HG03108 (cell line): ENCODE results near the gene ANGPTL3.
A peak's percentile ranks its signal among the peaks of the same experiment; 100 is the strongest.
"Not testable (repeated sequence)": the region's sequence is repeated elsewhere in the genome, so short reads cannot be mapped to it uniquely, and the experiment has no call there.

Experiments used
- ATAC-seq: cut with Tn5 transposase; IDR thresholded peaks from one replicate; pipeline ENCODE4 v1.9.1; 2021; ENCODE audit warnings: moderate library complexity; ENCODE audit not compliant: unreplicated experiment

The ANGPTL3 gene, protein sequence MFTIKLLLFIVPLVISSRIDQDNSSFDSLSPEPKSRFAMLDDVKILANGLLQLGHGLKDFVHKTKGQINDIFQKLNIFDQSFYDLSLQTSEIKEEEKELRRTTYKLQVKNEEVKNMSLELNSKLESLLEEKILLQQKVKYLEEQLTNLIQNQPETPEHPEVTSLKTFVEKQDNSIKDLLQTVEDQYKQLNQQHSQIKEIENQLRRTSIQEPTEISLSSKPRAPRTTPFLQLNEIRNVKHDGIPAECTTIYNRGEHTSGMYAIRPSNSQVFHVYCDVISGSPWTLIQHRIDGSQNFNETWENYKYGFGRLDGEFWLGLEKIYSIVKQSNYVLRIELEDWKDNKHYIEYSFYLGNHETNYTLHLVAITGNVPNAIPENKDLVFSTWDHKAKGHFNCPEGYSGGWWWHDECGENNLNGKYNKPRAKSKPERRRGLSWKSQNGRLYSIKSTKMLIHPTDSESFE

DNA sequence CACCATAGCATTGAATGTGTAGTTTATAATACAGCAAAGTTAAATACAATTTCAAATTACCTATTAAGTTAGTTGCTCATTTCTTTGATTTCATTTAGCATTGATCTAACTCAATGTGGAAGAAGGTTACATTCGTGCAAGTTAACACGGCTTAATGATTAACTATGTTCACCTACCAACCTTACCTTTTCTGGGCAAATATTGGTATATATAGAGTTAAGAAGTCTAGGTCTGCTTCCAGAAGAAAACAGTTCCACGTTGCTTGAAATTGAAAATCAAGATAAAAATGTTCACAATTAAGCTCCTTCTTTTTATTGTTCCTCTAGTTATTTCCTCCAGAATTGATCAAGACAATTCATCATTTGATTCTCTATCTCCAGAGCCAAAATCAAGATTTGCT lies at the start of gene ANGPTL3:
Gene ANGPTL3 (plus strand): TSS at position 240 of the 400 bp plus-strand sequence. CDS start 47 bp downstream, at position 287.
- ATAC-seq, result no peak

DNA sequence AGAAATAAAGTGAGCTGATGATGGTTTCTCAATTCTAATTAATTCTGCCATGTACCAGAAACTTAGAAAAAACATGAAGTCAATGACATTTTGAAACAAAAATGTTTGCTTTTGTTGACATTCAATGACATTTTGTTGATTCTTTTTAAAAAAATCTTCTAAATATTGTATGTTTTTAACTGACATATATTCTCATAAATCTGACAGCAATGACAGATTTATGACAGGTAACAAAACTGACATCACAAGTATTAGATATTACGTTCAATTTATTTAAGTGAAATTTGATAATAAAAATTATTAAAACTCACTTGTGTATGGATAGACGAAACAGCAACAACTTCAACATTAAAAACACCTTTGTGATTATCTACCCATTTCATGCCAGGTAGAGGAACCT lies 36.0 kb upstream of the ANGPTL3 start:
- no peak for ATAC-seq

DNA sequence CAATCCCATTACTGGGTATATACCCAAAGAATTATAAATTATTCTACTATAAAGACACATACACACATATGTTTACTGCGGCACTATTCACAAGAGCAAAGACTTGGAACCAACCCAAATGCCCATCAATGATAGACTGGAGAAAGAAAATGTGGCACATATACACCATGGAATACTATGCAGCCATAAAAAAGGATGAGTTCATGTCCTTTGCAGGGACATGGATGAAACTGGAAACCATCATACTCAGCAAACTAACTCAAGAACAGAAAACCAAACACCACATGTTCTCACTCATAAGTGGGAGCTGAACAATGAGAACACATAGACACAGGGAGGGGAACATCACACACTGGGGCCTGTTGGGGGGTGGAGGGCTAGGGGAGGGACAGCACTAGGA lies 30.1 kb upstream of the ANGPTL3 start:
- ATAC-seq, result not testable (repeated sequence)

DNA sequence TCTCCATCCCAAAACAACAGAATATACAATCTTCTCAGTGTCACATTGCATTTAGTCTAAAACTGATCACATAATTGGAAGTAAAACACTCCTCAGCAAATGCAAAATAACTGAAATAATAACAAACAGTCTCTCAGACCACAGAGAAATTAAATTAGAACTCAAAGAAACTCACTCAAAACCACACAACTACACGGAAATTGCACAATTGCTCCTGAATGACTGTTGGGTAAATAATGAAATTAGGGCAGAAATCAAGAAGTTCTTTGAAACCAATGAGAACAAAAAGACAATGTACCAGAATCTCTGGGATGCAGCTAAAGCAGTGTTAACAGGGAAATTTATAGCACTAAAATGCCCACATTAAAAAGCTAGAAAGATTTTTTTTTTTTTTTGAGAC lies 29.4 kb upstream of the ANGPTL3 start:
- not testable (repeated sequence) for ATAC-seq

DNA sequence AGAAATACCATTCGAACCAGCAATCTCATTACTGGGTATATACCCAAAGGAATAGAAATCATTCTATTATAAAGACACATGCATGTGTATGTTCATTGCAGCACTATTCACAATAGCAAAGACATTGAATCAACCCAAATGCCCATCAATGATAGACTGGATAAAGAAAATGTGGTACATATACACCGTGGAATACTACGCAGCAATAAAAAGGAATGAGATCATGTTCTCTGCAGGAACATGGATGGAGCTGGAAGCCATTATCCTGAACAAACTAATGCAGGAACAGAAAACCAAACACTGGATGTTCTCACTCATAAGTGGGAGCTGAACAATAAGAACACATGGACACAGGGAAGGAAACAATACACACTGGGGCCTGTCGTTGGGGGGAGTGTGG lies 25.8 kb upstream of the ANGPTL3 start:
- not testable (repeated sequence) for ATAC-seq

DNA sequence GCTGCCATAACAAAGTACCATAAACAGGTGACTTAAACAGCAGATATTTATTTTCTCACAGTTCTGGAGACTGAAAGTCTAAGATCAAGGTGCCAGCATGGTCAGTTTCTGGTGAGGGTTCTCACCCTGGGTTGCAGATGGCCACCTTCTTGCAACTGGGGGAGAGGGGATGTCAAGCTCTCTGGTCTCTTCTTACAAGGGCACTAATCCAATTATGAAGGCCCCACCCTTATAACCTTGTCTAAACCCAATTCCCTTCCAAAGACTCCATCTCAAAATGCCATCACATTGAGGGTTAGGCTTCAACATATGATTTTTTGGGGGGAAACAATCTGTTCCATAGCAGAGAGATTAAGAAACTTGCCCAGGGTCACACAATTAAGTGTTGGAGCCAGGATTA lies 24.8 kb upstream of the ANGPTL3 start:
- ATAC-seq, result no peak

DNA sequence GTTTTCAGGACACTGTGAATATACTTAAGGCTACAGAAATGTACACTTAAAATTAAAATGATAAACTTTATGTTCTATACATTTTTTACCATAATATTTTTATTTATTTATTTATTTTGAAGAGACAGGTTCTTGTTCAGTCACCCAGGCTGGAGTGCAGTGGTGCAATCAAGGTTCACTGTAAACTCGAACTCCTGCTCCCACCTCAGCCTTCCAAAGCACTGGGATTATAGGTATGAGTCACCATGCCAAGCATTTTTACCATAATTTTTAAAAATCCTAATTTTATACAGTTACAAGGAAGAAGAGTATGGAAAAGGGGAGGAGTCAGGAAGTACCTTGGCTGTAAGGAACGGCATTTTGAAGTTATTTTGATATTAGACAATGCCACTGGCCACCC lies 23.6 kb upstream of the ANGPTL3 start:
- no peak for ATAC-seq

DNA sequence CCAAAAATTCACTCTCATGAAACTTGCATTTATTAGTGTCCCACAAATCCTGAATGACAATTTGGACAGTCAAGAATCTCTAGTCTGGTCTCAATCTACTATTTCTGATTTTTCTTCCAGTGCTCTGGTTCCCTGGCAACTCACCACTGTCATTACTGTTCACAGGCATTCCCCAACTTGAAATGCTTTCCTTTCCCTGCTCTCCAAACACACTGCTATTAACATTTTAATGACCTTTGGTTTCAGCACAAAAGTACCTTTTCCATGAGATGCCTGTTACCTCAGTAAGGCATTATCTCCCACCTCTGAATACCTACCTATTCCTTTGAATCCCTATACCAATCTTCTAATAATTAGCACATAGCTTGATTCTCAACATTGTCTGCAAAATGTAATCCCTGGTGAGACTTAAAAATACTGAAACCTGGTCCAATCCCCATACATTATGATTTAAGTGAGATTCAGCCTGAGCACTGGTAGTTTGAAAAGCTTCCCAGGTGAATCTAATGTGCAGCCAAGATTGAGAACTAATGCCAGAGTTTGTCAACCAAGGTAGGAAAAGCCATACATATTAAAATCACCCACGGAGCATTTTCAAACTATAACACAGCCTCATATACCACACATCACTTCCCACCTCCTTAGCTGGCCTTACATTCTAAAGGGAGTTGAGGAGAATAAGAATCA lies 11.7 kb upstream of the ANGPTL3 start:
- no peak for ATAC-seq

DNA sequence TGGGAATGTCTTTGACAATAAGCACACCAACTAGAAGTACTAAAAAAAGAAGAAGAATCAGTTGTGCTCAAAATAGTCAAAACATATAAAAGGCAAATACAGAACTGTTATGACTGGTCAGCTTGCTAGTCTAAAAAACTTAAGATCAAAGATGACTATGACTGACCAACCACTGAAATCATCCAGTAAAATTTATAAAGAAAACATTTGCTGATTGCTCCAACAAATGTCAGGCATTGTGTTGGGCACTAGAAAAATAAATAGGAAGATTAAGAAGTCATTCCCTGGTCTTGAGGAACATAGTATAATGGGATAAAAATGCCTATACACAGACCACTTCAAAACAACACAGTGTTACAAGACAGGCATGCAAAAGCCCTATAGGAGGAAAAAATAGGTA lies 9.3 kb upstream of the ANGPTL3 start:
- ATAC-seq, result no peak

DNA sequence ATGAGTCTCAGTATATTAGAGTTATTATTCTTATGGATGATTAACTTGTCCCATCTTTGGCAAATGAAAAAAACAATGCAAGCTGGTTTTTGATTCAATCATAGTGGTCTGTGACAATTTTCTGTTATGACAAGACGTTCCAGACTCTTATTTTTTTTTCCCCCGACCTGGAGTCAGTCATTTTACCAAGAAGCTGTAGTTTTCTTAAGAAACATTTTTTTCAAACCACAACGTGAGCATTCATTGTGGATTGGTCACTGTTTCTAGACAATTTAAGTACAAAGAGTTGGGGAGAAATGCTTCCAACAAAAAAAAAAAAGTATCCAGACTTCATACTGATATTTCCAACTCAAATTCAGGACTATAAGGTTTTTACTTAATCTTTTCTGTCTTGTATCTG lies 8.0 kb upstream of the ANGPTL3 start:
- no peak for ATAC-seq

DNA sequence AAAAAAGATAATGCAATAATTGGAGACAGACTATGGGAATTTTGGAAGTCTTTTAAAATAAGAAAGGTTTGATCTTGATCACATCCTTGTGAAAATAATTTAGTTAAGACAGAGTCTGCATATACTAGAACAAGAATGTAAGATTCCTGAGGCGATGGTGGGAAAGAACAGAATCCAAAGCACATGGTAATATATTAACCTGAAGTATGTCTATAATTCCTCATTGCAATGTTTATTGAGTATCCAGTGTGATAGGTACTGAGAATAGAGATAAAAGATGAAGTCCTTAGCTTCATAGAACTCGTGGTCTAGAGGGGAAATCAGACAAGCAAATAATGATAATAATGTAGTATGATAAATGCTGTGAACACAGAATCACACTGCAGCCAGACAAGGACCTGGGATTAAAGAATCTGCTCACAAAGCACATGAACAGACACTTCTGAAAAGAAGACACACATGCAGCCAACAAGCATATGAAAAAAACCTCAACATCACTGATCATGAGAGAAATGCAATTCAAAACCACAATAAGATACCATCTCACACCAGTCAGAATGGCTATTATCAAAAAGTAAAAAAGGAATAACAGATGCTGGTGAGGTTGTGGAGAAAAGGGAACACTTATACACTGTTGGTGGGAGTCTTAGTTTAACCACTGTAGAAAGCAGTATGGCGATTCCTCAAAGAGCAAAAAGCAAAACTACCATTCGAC lies 6.9 kb upstream of the ANGPTL3 start:
- no peak for ATAC-seq

DNA sequence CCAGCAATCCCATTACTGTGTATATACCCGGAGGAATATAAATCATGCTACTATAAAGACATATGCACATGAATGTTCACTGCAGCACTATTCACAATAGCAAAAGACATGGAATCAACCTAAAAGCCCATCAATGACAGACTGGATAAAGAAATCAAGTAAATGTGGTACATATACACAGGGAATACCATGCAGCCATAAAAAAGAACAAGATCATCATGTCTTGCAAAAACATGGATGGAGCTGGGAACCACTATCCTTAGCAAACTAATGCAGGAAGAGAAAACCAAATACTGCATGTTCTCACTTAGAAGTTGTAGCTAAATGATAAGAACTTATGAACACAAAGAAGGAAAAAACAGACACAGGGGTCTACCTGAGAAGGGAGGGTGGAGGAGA lies 6.4 kb upstream of the ANGPTL3 start:
- no peak for ATAC-seq

DNA sequence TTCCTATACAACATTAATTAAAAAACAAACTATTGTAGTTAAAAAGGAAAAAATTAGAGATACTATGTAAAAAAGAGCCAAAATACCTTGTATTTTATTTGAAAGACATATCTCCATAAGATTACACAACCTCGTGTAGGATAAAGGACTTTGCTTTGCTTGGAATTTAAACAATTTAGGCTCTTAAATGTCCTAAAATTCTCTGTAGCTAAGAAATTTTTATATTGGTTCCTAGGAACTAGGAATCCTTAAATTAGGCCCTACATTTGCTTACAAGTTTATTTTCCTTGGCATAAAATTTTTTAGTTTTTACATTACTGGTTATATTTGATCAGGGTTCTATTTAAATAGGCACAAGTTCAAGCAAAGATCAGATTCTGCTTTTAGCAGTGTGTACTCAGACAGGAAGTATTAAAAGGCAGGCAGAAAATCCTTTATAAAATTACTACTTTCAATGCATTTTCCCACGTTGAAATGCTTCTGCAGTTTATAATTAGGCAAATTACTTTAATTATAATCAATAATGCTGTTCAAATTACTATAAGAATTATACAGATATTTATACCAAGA lies 3.4 kb upstream of the ANGPTL3 start:
- ATAC-seq, result no peak

DNA sequence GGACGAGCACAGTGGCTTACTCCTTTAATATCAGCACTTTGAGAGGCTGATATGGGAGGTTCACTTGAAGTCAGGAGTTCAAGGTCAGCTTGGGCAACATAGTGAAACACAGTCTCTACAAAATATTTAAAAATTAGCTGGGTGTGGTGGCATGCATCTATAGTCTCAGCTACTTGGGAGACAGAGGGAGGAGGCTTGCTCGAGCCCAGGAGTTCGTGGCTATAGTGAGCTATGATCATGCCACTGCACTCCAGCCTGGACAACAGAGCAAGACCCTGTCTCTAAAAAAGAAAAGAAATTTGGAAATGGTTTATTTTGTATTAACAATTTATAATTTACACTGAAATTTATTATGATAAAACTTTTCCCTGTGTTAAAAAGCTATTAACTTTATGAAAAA lies 1.7 kb upstream of the ANGPTL3 start:
- no peak for ATAC-seq

DNA sequence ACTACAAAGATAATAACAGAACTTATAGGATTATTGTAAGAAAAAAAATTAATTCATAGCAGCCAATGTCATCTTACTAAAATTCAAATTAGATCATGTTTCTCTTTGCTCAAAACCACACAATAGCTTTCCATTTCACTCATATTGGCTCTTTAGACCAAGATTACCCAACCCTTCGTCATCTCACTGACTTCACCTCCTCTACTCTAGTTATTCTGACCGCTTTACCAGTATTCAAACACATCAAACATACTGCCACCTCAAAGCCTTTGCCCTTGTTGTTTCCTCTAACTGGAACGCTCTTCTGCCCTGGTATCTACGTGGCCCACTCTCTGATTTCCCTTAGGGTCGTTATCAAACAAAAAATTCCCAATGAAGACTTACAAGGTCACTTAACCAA lies 1.7 kb downstream of the ANGPTL3 start:
- no peak for ATAC-seq

DNA sequence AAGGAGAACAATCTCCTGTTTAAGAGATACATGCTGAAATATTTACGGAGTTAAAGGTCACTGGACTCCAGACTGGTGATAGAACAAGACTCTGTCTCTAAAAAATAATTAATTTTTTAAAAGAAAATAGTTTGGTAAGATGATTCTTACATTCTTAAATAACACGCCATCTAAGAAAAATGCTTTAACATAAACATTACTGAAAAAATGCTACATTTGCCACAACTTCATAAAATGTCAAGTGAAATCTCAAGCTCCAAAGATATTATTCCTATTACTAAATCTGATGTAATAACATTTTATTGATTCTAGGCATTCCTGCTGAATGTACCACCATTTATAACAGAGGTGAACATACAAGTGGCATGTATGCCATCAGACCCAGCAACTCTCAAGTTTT lies 4.1 kb downstream of the ANGPTL3 start:
- ATAC-seq, result no peak

DNA sequence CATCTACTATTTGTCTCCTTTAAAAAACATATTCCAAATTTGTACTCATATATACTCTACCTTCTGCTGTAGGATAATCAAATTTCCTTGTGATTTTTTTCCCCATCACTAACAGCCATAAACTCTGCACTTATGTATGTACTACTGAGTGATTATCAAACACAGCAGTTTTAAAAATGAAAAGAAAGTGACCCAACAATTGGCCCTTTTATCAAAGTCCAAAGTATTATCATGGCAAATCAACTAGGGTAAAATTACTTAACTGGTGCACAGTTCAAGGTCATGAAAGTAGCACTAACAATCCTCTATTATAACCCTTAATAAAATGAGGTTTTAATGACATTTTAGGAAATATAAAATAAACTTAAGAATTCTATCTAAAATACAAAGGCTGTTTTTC lies 11.6 kb downstream of the ANGPTL3 start:
- ATAC-seq, result no peak

DNA sequence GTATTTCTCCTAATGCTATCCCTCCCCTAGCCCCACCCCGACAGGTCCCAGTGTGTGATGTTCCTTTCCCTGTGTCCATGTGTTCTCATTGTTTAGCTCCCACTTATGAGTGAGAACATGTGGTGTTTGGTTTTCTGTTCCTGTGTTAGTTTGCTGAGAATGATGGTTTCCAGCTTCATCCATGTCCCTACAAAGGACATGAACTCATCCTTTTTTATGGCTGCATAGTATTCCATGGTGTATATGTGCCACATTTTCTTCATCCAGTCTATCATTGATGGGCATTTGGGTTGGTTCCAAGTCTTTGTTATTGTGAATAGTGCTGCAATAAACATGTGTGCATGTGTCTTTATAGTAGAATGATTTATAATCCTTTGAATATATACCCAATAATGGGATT lies 13.3 kb downstream of the ANGPTL3 start:
- ATAC-seq, result not testable (repeated sequence)

DNA sequence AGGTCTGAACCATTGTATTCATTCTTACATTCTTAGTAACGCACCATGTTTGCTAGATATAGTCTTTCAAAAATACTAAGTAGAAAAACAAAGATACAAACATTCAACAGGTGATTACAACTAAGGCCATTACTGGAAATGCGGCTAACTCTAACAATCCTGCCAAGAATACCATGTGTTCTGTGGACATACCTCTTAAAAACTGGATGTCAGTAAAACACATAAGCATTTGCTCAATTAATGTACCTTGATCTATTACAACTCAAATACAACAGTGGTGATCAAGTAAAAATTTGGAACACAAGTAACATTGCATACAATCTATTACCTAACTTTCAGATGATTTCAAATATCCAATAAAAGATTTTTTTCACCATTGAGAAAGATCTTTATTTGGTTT lies 15.4 kb downstream of the ANGPTL3 start:
- no peak for ATAC-seq

DNA sequence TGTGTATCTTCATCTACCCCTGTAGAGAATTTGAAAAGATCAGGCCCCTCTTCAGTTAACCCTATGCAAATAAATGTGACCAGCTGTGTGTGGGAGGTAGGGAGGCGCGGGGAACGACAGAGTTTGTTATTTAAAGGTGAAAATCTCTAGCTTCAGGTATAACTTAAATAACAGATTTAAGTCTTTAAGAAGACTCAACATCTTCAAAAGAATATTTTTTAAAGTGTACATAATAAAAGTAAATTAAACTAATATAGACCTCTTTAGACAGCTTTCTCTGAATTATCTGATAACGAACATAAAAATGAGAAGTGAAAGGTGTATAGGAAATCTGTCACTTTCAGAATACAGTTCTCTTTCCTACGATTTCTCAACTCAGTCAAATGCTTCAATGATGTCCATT lies 16.0 kb downstream of the ANGPTL3 start:
- peak; percentile 86 for ATAC-seq

DNA sequence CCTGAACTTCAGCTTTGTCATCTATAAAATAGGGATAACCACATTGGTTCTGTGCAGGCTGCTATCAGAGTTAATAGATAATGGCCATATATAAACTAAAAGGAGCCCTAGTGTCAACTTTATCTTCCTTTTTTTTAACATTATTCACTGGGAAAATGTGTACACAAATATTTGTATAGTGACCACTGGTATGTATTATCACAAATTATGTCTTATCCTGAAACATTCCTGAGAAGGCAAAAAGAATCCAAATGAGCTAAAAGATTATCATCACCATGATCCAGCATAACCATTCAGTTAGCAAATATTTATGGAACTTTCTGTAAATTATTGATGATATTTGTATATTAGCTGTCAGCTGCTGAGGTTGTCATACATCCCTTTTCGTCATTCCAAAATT lies 16.6 kb downstream of the ANGPTL3 start:
- no peak for ATAC-seq
